Measurements from ENCODE around the gene PCBP4.

PCBP4 gene

DNA sequence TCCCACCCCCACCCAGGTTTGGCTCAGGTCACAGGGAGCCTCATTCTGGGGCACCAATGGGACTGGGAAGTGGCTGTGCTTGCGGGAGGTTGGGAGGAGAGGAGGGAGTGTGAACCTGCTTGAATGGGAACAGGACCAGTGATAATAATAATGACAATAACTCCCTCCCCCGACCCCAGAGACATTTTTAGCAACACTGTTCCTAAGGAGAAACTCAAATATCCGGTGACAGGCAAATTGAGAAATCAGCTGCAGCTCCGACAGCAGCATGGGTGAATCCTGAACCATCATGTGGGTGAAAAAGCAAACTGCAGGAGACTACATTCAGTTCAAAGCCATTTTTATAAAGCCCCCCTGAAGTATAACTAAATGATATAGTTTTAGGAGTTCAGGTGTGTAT lies 40.0 kb upstream of the PCBP4 start:
- Histone ChIP-seq H3K36me3 (ENCODE audit: insufficient read depth, insufficient read length, low read length) (no peaks in the 10 kb centered on the region), H3K27me3 (ENCODE audit: insufficient read depth, insufficient read length) (peaks cover 13% of the 10 kb centered on the region), H3K4me1 (ENCODE audit: insufficient read depth, insufficient read length) (peaks cover 26% of the 10 kb centered on the region), H3K4me3 (ENCODE audit: insufficient read length, low read depth) (no peak overlapping the region), H3K9ac (ENCODE audit: insufficient read length, low read depth) (no peak overlapping the region), H3K9me3 (ENCODE audit: insufficient read depth, low read length) (no peaks in the 10 kb centered on the region)
- TF ChIP-seq ZNF274 (IDR thresholded peaks at IDR 0.05; ENCODE audit: low read depth, low read length): no peak
- TF ChIP-seq YY1 (IDR thresholded peaks at IDR 0.05; ENCODE audit: insufficient read depth, insufficient read length): no peak
- TF ChIP-seq SUZ12 (IDR thresholded peaks at IDR 0.05; ENCODE audit: extremely low read depth, insufficient read depth, insufficient read length): no peak
- DNase-seq (ENCODE audit: low read depth, low spot score): no peak

- TF ChIP-seq SUZ12 (IDR thresholded peaks at IDR 0.05; ENCODE audit: extremely low read depth, insufficient read depth, insufficient read length) (no peak), YY1 (IDR thresholded peaks at IDR 0.05; ENCODE audit: insufficient read depth, insufficient read length) (no peak), ZNF274 (IDR thresholded peaks at IDR 0.05; ENCODE audit: low read depth, low read length) (no peak)
- no peak for DNase-seq (ENCODE audit: low read depth, low spot score)
- Histone ChIP-seq H3K4me3 (ENCODE audit: insufficient read length, low read depth) (no peak overlapping the region), H3K27me3 (ENCODE audit: insufficient read depth, insufficient read length) (peaks cover 17% of the 10 kb centered on the region), H3K4me1 (ENCODE audit: insufficient read depth, insufficient read length) (peaks cover 29% of the 10 kb centered on the region), H3K36me3 (ENCODE audit: insufficient read depth, insufficient read length, low read length) (no peaks in the 10 kb centered on the region), H3K9me3 (ENCODE audit: insufficient read depth, low read length) (no peaks in the 10 kb centered on the region), H3K9ac (ENCODE audit: insufficient read length, low read depth) (peak overlapping the region; percentile 59)
Observed at GRCh38 chr3:52006820-52007133, 39.5 kb upstream of the PCBP4 start.

DNA sequence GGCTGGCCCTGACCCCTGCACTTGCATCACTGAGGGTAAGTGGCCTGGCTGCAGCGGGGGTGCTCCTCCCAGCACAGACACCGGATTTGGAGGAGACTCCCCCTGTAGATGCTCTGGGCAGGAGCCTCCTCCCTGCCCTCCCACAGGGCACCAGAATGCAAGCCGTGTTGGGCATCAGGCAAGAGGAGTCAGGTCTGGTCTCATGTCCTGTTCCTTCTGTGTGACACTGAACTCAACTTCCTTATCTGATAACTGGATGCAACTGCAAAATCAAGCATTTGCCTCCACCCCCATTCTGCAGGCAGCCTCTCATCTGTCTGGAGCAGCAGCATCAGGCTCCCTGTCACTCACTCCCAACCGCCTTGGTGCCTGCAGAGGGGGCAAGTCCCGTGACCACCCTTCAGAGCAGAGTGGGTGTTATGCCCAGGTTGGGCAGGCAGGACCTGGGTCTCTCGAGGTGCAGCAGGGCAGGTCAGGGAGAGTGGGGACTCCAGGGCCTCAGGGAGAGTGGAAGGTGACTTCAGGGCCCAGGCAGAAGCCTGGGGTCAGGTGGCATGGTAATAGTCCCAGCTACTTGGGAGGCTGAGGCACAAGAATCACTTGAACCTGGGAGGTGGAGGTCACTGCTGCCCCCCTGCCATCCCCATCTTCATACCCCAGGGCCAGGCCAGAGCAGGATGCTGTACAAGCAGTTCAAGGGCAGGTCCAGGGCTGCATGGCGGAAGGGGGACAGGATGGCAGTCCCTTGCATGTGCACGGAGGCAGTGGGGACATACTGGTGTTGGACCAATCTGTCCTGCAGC lies 39.0 kb upstream of the PCBP4 start:
- H3K9me3 ChIP-seq (ENCODE audit: insufficient read depth, low read length): no peaks in the 10 kb centered on the region
- H3K27me3 ChIP-seq (ENCODE audit: insufficient read depth, insufficient read length): peaks cover 18% of the 10 kb centered on the region
- peak overlapping the region; percentile 59 for H3K9ac ChIP-seq (ENCODE audit: insufficient read length, low read depth)
- H3K4me1 ChIP-seq (ENCODE audit: insufficient read depth, insufficient read length): peaks cover 31% of the 10 kb centered on the region
- TF ChIP-seq YY1 (IDR thresholded peaks at IDR 0.05; ENCODE audit: insufficient read depth, insufficient read length) (no peak), SUZ12 (IDR thresholded peaks at IDR 0.05; ENCODE audit: extremely low read depth, insufficient read depth, insufficient read length) (no peak), ZNF274 (IDR thresholded peaks at IDR 0.05; ENCODE audit: low read depth, low read length) (no peak)
- no peak for DNase-seq (ENCODE audit: low read depth, low spot score)
- no peaks in the 10 kb centered on the region for H3K36me3 ChIP-seq (ENCODE audit: insufficient read depth, insufficient read length, low read length)
- no peak overlapping the region for H3K4me3 ChIP-seq (ENCODE audit: insufficient read length, low read depth)

GRCh38 chr3:52005571-52005986 lies 38.3 kb upstream of the PCBP4 start:
- Histone ChIP-seq H3K9me3 (ENCODE audit: insufficient read depth, low read length) (no peaks in the 10 kb centered on the region), H3K4me1 (ENCODE audit: insufficient read depth, insufficient read length) (peaks cover 31% of the 10 kb centered on the region), H3K27me3 (ENCODE audit: insufficient read depth, insufficient read length) (peaks cover 18% of the 10 kb centered on the region), H3K4me3 (ENCODE audit: insufficient read length, low read depth) (peak overlapping the region; percentile 8), H3K36me3 (ENCODE audit: insufficient read depth, insufficient read length, low read length) (no peaks in the 10 kb centered on the region), H3K9ac (ENCODE audit: insufficient read length, low read depth) (peak overlapping the region; percentile 59)
- no peak for TF ChIP-seq YY1 (IDR thresholded peaks at IDR 0.05; ENCODE audit: insufficient read depth, insufficient read length)
- no peak for TF ChIP-seq SUZ12 (IDR thresholded peaks at IDR 0.05; ENCODE audit: extremely low read depth, insufficient read depth, insufficient read length)
- TF ChIP-seq ZNF274 (IDR thresholded peaks at IDR 0.05; ENCODE audit: low read depth, low read length): no peak
- DNase-seq (ENCODE audit: low read depth, low spot score): peak; percentile 59

DNA sequence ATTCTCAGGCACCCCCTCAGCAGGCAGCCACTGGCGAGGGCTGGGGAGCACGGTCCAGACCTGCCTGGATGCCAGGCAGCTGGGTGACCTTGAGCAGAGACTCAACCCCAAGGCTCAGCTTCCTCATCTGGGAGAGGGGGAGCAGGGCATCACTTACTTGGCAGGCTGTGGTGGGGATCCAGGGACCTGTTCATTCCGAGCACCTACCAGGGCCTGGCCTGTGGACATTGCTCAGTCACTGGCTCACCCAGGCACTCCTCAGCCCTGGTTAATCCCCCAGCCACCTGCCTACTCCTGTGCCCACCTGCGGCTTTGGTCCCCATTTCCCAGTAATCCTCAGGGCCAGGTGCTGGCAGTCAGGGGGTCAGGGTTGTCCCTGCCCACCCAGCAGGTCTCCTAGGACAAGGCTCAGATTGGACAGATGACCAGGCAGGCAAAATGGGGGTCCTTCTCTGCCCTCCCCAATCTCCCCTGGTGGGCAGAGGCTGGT lies 37.7 kb upstream of the PCBP4 start:
- H3K36me3 ChIP-seq (ENCODE audit: insufficient read depth, insufficient read length, low read length): no peaks in the 10 kb centered on the region
- H3K9me3 ChIP-seq (ENCODE audit: insufficient read depth, low read length): no peaks in the 10 kb centered on the region
- H3K4me3 ChIP-seq (ENCODE audit: insufficient read length, low read depth): no peak overlapping the region
- no peak for DNase-seq (ENCODE audit: low read depth, low spot score)
- TF ChIP-seq SUZ12 (IDR thresholded peaks at IDR 0.05; ENCODE audit: extremely low read depth, insufficient read depth, insufficient read length) (no peak), ZNF274 (IDR thresholded peaks at IDR 0.05; ENCODE audit: low read depth, low read length) (no peak), YY1 (IDR thresholded peaks at IDR 0.05; ENCODE audit: insufficient read depth, insufficient read length) (no peak)
- peak overlapping the region; percentile 57 for H3K9ac ChIP-seq (ENCODE audit: insufficient read length, low read depth)
- peaks cover 31% of the 10 kb centered on the region for H3K4me1 ChIP-seq (ENCODE audit: insufficient read depth, insufficient read length)
- peaks cover 18% of the 10 kb centered on the region for H3K27me3 ChIP-seq (ENCODE audit: insufficient read depth, insufficient read length)

DNA sequence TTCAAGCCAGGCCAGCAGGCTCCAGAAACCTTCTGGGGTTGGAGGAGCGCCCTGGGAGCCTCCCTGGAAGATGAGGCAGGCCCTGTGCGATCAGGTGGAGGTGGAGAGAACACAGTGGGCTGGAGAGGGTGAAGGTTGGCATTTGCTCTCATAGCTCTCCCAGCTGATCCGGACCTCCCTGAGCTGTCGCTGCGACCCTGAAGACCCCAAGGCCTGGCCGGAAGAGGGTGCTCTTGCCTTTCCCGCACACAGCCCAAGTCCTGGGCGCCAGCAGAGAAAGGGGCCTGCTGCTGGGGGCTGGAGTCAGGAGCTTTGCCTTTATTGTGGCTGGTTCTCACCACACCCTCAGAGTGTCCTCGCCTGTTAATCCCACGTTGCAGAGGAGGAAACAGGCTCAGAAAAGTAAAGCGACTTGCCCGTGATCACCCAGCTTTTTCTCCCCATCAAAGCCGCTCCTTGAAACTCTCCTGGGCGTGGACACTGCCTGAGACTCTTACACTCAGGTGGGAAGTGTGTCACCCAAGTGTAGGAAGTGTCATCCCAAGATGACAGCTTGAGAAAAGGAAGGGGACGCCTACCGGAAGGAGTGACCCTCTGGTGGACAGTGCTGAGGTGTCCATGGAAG lies 37.0 kb upstream of the PCBP4 start:
- no peaks in the 10 kb centered on the region for H3K9me3 ChIP-seq (ENCODE audit: insufficient read depth, low read length)
- DNase-seq (ENCODE audit: low read depth, low spot score): no peak
- no peak overlapping the region for H3K4me3 ChIP-seq (ENCODE audit: insufficient read length, low read depth)
- no peak for TF ChIP-seq ZNF274 (IDR thresholded peaks at IDR 0.05; ENCODE audit: low read depth, low read length)
- TF ChIP-seq YY1 (IDR thresholded peaks at IDR 0.05; ENCODE audit: insufficient read depth, insufficient read length): no peak
- no peak for TF ChIP-seq SUZ12 (IDR thresholded peaks at IDR 0.05; ENCODE audit: extremely low read depth, insufficient read depth, insufficient read length)
- peaks cover 18% of the 10 kb centered on the region for H3K27me3 ChIP-seq (ENCODE audit: insufficient read depth, insufficient read length)
- peaks cover 31% of the 10 kb centered on the region for H3K4me1 ChIP-seq (ENCODE audit: insufficient read depth, insufficient read length)
- no peaks in the 10 kb centered on the region for H3K36me3 ChIP-seq (ENCODE audit: insufficient read depth, insufficient read length, low read length)
- H3K9ac ChIP-seq (ENCODE audit: insufficient read length, low read depth): peak overlapping the region; percentile 57

DNA sequence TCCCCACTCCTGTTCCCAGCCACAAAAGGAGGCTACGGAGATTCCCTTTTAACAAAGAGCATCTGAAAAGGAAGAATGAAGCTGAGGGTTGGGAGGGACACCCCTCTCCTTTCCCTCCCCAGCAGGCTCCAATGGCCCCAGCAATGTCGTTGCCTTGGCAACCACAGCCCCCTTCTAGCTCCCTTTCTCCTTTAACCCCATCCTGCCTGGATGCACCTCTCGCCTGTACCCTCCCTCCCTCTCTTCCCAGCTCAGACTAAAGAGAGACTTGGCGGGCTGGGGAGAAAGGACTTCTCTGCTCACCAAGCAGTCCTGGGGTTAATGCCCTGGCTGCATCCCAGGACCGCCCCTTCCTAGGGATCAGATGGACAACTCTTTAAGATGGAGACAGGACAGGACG lies 35.5 kb upstream of the PCBP4 start:
- H3K9ac ChIP-seq (ENCODE audit: insufficient read length, low read depth): peak overlapping the region; percentile 29
- H3K4me3 ChIP-seq (ENCODE audit: insufficient read length, low read depth): no peak overlapping the region
- H3K4me1 ChIP-seq (ENCODE audit: insufficient read depth, insufficient read length): peaks cover 31% of the 10 kb centered on the region
- DNase-seq (ENCODE audit: low read depth, low spot score): no peak
- no peaks in the 10 kb centered on the region for H3K36me3 ChIP-seq (ENCODE audit: insufficient read depth, insufficient read length, low read length)
- H3K9me3 ChIP-seq (ENCODE audit: insufficient read depth, low read length): no peaks in the 10 kb centered on the region
- TF ChIP-seq ZNF274 (IDR thresholded peaks at IDR 0.05; ENCODE audit: low read depth, low read length) (no peak), YY1 (IDR thresholded peaks at IDR 0.05; ENCODE audit: insufficient read depth, insufficient read length) (no peak), SUZ12 (IDR thresholded peaks at IDR 0.05; ENCODE audit: extremely low read depth, insufficient read depth, insufficient read length) (no peak)
- H3K27me3 ChIP-seq (ENCODE audit: insufficient read depth, insufficient read length): peaks cover 18% of the 10 kb centered on the region
